Inflammatory macrophage treated with lipopolysaccharide for 1 hour (primary cell): ENCODE measurements around the gene DNAJC13.

Experiments used
- DNase-seq, 2 donors: peaks; one replicate each; pipeline ENCODE4 v3.0.0-alpha.2; 2020 to 2022

DNAJC13 gene

GRCh38 chr3:132407025-132407424 is 10.3 kb upstream of the DNAJC13 start:
- DNase-seq, result peak; percentile 26 to 31

- DNase-seq, result no peak
These were observed 2.5 kb upstream of the DNAJC13 start for GRCh38 chr3:132414841-132415240.

GRCh38 chr3:132416161-132416560 is 1.1 kb upstream of the DNAJC13 start:
- DNase-seq, result no peak

GRCh38 chr3:132417695-132418411 is 551 bp downstream of the DNAJC13 start:
- DNase-seq, result peak; percentile 67 to 68

- peak; percentile 60 to 78 for DNase-seq
These were observed 1.6 kb downstream of the DNAJC13 start for GRCh38 chr3:132418916-132419315.

GRCh38 chr3:132421832-132422231 is 4.5 kb downstream of the DNAJC13 start:
- no peak for DNase-seq

GRCh38 chr3:132422531-132422930 is 5.2 kb downstream of the DNAJC13 start:
- no peak for DNase-seq

- DNase-seq, result peak; percentile 52 to 64
These were observed 15.3 kb downstream of the DNAJC13 start for GRCh38 chr3:132432639-132433038.

- no peak for DNase-seq
These were observed 15.8 kb downstream of the DNAJC13 start for GRCh38 chr3:132433121-132433520.

- no peak for DNase-seq
These were observed 18.1 kb downstream of the DNAJC13 start for GRCh38 chr3:132435224-132435910.

- DNase-seq, result peak in 1 of 2 donors; percentile 38
These were observed 18.7 kb downstream of the DNAJC13 start for GRCh38 chr3:132435911-132436425.

- no peak for DNase-seq
These were observed 26.1 kb downstream of the DNAJC13 start for GRCh38 chr3:132443421-132443820.

GRCh38 chr3:132444383-132444782 is 27.1 kb downstream of the DNAJC13 start:
- no peak for DNase-seq

GRCh38 chr3:132445817-132446216 is 28.5 kb downstream of the DNAJC13 start:
- peak; percentile 68 to 72 for DNase-seq

GRCh38 chr3:132448216-132448961 is 31.1 kb downstream of the DNAJC13 start:
- no peak for DNase-seq

- no peak for DNase-seq
These were observed 38.8 kb downstream of the DNAJC13 start for GRCh38 chr3:132456136-132456535.

- DNase-seq, result no peak
These were observed 39.3 kb downstream of the DNAJC13 start for GRCh38 chr3:132456571-132456970.

- no peak for DNase-seq
These were observed 40.0 kb downstream of the DNAJC13 start for GRCh38 chr3:132457286-132457685.

- DNase-seq, result no peak
These were observed 42.2 kb downstream of the DNAJC13 start for GRCh38 chr3:132459551-132459950.

GRCh38 chr3:132461544-132461943 is 44.2 kb downstream of the DNAJC13 start:
- DNase-seq, result no peak

- DNase-seq, result no peak
These were observed 46.8 kb downstream of the DNAJC13 start for GRCh38 chr3:132464066-132464465.

GRCh38 chr3:132469326-132469725 is 52.0 kb downstream of the DNAJC13 start:
- no peak for DNase-seq

GRCh38 chr3:132486099-132486498 is 68.8 kb downstream of the DNAJC13 start:
- no peak for DNase-seq

- no peak for DNase-seq
These were observed 70.8 kb downstream of the DNAJC13 start for GRCh38 chr3:132488151-132488550.
